Parathyroid adenoma (tissue), 2 donors: ENCODE results near the gene TMEM258.

Experiments
- H2AFZ ChIP-seq: fragments of 300-600 bp; sonication (generic); one replicate; pipeline ENCODE4 v1.7.0; 2017; ENCODE audit warnings: antibody characterized with exemption, mild to moderate bottlenecking
- H3K27ac ChIP-seq: fragments of 300-600 bp; sonication (generic); one replicate; pipeline ENCODE4 v1.7.0; 2017
- H3K27me3 ChIP-seq: fragments of 300-600 bp; sonication (generic); one replicate; pipeline ENCODE4 v1.7.0; 2017; ENCODE audit warnings: low read length; ENCODE audit not compliant: control insufficient read depth, insufficient read depth
- H3K36me3 ChIP-seq: fragments of 300-600 bp; sonication (generic); one replicate; pipeline ENCODE4 v1.7.0; 2017; ENCODE audit warnings: low read length; ENCODE audit not compliant: control insufficient read depth, insufficient read depth
- H3K4me1 ChIP-seq: fragments of 300-600 bp; sonication (generic); one replicate; pipeline ENCODE4 v1.7.0; 2017; ENCODE audit warnings: control low read depth
- H3K4me2 ChIP-seq: fragments of 300-600 bp; sonication (generic); one replicate; pipeline ENCODE4 v1.7.0; 2017; ENCODE audit warnings: low read length
- H3K4me3 ChIP-seq: fragments of 300-600 bp; sonication (generic); one replicate; pipeline ENCODE4 v1.7.0; 2017; ENCODE audit warnings: low read depth, low read length
- H3K79me2 ChIP-seq: fragments of 300-600 bp; sonication (generic); one replicate; pipeline ENCODE4 v1.7.0; 2017; ENCODE audit warnings: control low read depth
- H3K9ac ChIP-seq: fragments of 300-600 bp; sonication (generic); one replicate; pipeline ENCODE4 v1.7.0; 2017; ENCODE audit warnings: mild to moderate bottlenecking
- H3K9me3 ChIP-seq: fragments of 300-600 bp; sonication (generic); one replicate; pipeline ENCODE4 v1.7.0; 2017; ENCODE audit warnings: low read length; ENCODE audit not compliant: control insufficient read depth
- CTCF ChIP-seq: fragments of 300-600 bp; sonication (generic); IDR thresholded peaks from one replicate; pipeline ENCODE4 v1.7.0; 2017; ENCODE audit warnings: antibody characterized with exemption, mild to moderate bottlenecking
- donor health status: primary hyperparathyroidism.

Gene TMEM258

DNA sequence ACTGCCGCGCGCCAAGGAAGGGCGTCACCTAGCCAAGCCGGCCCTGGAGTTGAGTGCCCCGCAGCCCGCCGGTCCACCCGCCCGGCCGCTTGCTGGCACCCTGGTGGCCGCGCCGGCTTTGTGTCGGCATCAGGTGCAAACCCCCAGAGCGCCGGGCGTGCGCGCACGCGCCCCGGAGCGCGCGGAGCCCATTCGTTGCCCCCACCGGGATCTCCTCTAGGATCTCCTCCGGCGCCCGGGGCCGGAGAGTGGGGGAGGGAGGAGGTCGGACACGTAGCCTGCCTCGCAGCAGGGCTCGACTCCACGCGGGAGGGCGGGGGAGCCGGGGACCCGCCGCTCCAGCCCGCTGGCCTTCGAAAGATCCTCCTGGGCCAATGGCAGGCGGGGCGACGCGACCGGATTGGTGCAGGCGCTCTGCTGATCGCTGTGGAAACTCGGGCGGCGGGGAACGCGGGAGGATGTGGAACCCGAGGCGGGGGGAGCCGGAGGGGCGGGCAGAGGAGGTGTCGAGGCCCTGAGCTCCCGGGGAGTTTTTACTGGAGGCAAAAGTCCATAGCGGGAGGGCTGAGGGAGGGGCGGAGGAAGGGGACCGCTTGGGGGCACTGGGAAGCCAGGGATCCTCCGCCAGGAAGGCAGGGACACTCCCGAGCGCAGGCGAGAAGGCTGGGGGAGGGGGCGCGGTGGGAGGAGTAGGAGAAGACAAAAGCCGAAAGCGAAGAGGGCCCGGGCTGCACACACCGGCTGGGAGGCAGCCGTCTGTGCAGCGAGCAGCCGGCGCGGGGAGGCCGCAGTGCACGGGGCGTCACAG is 35.4 kb upstream of the TMEM258 start, which contains the start of gene FADS2:
Gene FADS2, plus strand, starts transcription at position 730 of the 808 bp plus-strand sequence. CDS start 91 bp downstream, outside the sequence.
- Histone ChIP-seq H3K79me2 (no peaks in the 10 kb centered on the region), H3K27me3 (no peaks in the 10 kb centered on the region), H3K27ac (peak within 1 kb of the TSS; percentile 81), H3K9ac (no peak within 1 kb of the TSS), H3K36me3 (no peaks in the 10 kb centered on the region), H3K9me3 (no peaks in the 10 kb centered on the region), H3K4me1 (peaks cover 16% of the 10 kb centered on the region), H3K4me2 (peak within 1 kb of the TSS; percentile 81), H2AFZ (peak within 1 kb of the TSS; percentile 76), H3K4me3 (peak within 1 kb of the TSS; percentile 56)
- no peak for TF ChIP-seq CTCF

GRCh38 chr11:61826930-61827570 is 34.7 kb upstream of the TMEM258 start:
- peak overlapping the region; percentile 56 for H3K4me3 ChIP-seq
- no peaks in the 10 kb centered on the region for H3K79me2 ChIP-seq
- H3K27ac ChIP-seq, result peak overlapping the region; percentile 81
- TF ChIP-seq CTCF, result no peak
- peaks cover 9% of the 10 kb centered on the region for H3K4me1 ChIP-seq
- H2AFZ ChIP-seq, result peak overlapping the region; percentile 76
- H3K4me2 ChIP-seq, result peak overlapping the region; percentile 81
- H3K36me3 ChIP-seq, result no peaks in the 10 kb centered on the region
- H3K27me3 ChIP-seq, result no peaks in the 10 kb centered on the region
- H3K9me3 ChIP-seq, result no peaks in the 10 kb centered on the region
- no peak overlapping the region for H3K9ac ChIP-seq

DNA sequence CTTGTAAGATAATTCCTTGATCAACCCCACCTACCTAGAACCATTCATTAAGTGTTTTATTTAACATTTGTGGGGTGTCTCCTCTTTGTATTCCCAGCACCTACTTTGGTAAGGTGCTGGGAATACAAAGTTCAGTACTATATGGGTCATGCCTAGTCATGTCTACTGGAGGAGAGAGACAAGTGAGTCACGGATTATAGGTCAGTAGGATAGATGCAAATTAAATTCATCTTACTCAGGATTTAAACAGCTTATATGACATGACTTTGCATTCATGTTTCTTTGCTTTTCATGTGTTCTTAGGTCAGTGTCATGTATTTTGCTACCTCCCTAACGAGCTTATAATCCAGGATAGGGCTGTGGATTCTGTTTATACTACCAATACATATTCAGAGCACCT is 27.8 kb upstream of the TMEM258 start:
- Histone ChIP-seq H3K9ac (no peak overlapping the region), H3K4me2 (no peak overlapping the region), H3K4me3 (no peak overlapping the region), H3K36me3 (no peaks in the 10 kb centered on the region), H3K27me3 (no peaks in the 10 kb centered on the region), H3K27ac (no peak overlapping the region), H3K79me2 (no peaks in the 10 kb centered on the region), H3K4me1 (no peaks in the 10 kb centered on the region), H2AFZ (no peak overlapping the region), H3K9me3 (no peaks in the 10 kb centered on the region)
- TF ChIP-seq CTCF, result no peak

DNA sequence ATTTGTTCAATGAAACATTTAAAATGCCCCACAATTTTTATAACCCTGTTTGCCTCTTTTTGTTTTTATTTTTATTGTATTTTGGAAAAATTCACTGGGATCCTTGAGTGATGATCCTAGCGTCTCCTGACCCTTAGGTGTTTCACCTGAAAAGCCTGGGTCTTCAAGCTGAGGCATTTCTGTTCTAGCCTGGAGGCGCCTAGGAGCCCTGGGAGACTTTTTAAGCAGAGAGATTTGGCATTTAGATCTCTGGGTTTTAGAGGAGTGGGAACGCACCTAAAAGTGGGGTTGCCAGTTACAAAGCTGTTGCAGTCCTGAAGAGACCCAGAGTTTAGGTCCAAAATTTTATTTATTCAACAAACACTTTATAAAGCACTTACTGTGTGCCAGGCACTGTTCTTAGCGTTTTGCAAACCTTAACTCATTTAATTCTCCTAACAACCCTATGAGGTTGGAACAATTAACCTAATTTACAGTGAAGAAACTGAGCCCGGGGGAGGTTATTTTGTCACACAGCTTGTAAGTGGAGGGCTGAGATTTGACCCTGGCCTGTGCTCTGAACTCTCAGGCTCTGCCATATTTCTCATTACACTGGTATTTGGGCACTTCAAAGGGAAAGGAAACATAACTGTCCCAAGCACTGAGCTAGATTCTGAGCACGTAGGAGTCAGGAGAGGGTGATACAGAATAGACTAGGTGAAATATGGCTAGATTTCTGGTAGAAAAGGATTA is 25.2 kb upstream of the TMEM258 start:
- no peaks in the 10 kb centered on the region for H3K4me1 ChIP-seq
- H3K27ac ChIP-seq, result no peak overlapping the region
- TF ChIP-seq CTCF, result no peak
- no peak overlapping the region for H3K9ac ChIP-seq
- no peak overlapping the region for H3K4me2 ChIP-seq
- H3K27me3 ChIP-seq, result no peaks in the 10 kb centered on the region
- no peaks in the 10 kb centered on the region for H3K9me3 ChIP-seq
- peak overlapping the region; percentile 23 for H3K4me3 ChIP-seq
- H3K79me2 ChIP-seq, result no peaks in the 10 kb centered on the region
- H2AFZ ChIP-seq, result peak overlapping the region; percentile 59
- no peaks in the 10 kb centered on the region for H3K36me3 ChIP-seq
